Keratinocyte (primary cell): Measurements from ENCODE around the gene C7orf33.

Experiments used
- EZH2 ChIP-seq: IDR thresholded peaks from one replicate; pipeline ENCODE4 v1.6.1; 2012; ENCODE audit warnings: inconsistent platforms, mild to moderate bottlenecking, low read length, moderate library complexity
- TF ChIP-seq, protein P1 (sequence below), 3 experiments: IDR thresholded peaks in 1 of 3; conservative IDR thresholded peaks in 1 of 3; optimal IDR thresholded peaks in 1 of 3; 2 replicates in 2 of 3; 3 replicates in 1 of 3; pipeline versions ENCODE3 to v1.5.1; 2011; ENCODE audit warnings: low read length in 3 of 3, mild to moderate bottlenecking in 3 of 3, moderate library complexity in 2 of 3, control low read depth in 1 of 3, inconsistent platforms in 1 of 3; ENCODE audit not compliant: insufficient read depth in 2 of 3; ENCODE audit errors: extremely low read depth in 1 of 3

DNA sequence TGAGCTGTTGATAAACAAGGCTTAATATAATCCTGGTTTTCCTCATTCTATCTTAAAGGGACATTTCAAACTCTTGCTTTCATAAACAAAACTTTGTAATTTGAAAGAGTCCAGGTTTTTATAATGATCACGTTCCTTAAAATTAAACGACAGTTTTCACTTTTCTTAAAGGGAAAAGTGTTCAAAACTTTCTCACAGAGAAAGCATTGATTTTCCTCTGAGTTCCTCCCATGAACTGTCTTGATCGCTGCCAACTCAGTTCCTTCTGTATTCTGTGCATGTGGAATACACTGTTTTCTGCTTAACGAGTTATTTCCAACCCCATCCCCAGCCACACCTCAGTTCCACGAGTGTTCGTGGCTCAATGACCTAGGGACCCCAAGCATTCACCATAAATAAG, 2.4 kb upstream of the C7orf33 start:
- TF ChIP-seq, protein P1, sequence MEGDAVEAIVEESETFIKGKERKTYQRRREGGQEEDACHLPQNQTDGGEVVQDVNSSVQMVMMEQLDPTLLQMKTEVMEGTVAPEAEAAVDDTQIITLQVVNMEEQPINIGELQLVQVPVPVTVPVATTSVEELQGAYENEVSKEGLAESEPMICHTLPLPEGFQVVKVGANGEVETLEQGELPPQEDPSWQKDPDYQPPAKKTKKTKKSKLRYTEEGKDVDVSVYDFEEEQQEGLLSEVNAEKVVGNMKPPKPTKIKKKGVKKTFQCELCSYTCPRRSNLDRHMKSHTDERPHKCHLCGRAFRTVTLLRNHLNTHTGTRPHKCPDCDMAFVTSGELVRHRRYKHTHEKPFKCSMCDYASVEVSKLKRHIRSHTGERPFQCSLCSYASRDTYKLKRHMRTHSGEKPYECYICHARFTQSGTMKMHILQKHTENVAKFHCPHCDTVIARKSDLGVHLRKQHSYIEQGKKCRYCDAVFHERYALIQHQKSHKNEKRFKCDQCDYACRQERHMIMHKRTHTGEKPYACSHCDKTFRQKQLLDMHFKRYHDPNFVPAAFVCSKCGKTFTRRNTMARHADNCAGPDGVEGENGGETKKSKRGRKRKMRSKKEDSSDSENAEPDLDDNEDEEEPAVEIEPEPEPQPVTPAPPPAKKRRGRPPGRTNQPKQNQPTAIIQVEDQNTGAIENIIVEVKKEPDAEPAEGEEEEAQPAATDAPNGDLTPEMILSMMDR (optimal IDR thresholded peaks at IDR 0.05 in 1 of 3, IDR thresholded peaks at IDR 0.05 in 1 of 3, conservative IDR thresholded peaks at IDR 0.05 in 1 of 3; ENCODE audit: extremely low read depth in 1 of 3, insufficient read depth in 2 of 3, low read length in 3 of 3) = no peak
- TF ChIP-seq EZH2 = no peak
